Endothelial cell of umbilical vein (primary cell): ENCODE results near the gene MIA3. TPM values are rescaled to one million over a fixed set of nuclear protein-coding genes. Genes with fewer than 3 reads are reported as not detected.

ENCODE experiments used
- BruUV-seq: library from RNA; stranded (reverse); fragments of 400-500 nt; replicated peaks from 2 replicates; lab custom pipeline; 2021; lab: Mats Ljungman, UMichigan
- CTCF ChIA-PET: fragments of 300-600, 350-600 bp; sonication (Branson Sonifier 250); formaldehyde crosslinking; loops from one replicate; lab custom pipeline; 2021; ENCODE audit warnings: antibody characterized with exemption, inconsistent platforms; lab: Charles Lee
- POLR2A ChIA-PET: fragments of 300-600, 350-600 bp; sonication (Branson Sonifier 250); formaldehyde crosslinking; loops from one replicate; lab custom pipeline; 2021; ENCODE audit warnings: antibody characterized with exemption, inconsistent platforms; lab: Charles Lee
- DNase-seq: peaks from one replicate; pipeline ENCODE4 v3.0.0-alpha.2; 2011; ENCODE audit warnings: low read depth, low spot score
- FAIRE-seq: peaks from 2 replicates; lab custom pipeline; 2011; peaks lifted over from hg19 to GRCh38; lab: Jason Lieb, UNC
- H2AFZ ChIP-seq: 2 replicates; pipeline ENCODE4 v1.6.0; 2012; ENCODE audit warnings: low read depth, low read length, control low read depth, inconsistent platforms
- H3K27ac ChIP-seq: 2 replicates; pipeline ENCODE4 v1.5.1; 2011; ENCODE audit warnings: low read depth, mild to moderate bottlenecking, control low read depth, low read length, moderate library complexity; ENCODE audit not compliant: insufficient read depth
- H3K27me3 ChIP-seq, 2 experiments: 2 replicates each; pipeline versions ENCODE4 v1.6.0 to v1.6.1; 2011; ENCODE audit warnings: low read length in 2 of 2, mixed read lengths in 1 of 2; ENCODE audit not compliant: control insufficient read depth in 2 of 2, insufficient read depth in 2 of 2
- H3K36me3 ChIP-seq, 2 experiments: 2 replicates in 1 of 2; 3 replicates in 1 of 2; pipeline ENCODE4 v1.5.1; 2011; ENCODE audit warnings: low read length in 2 of 2, mild to moderate bottlenecking in 1 of 2, moderate library complexity in 1 of 2; ENCODE audit not compliant: control insufficient read depth in 2 of 2, insufficient read depth in 2 of 2; ENCODE audit errors: extremely low read depth in 1 of 2
- H3K4me1 ChIP-seq: 3 replicates; pipeline ENCODE4 v1.5.1; 2011; ENCODE audit warnings: mild to moderate bottlenecking, low read length; ENCODE audit not compliant: control insufficient read depth, insufficient read depth; ENCODE audit errors: extremely low read depth
- H3K4me2 ChIP-seq: 2 replicates; pipeline ENCODE4 v1.6.1; 2011; ENCODE audit warnings: low read length, control low read depth, mixed read lengths; ENCODE audit not compliant: insufficient read depth
- H3K4me3 ChIP-seq, 3 experiments: fragments of 200-600 bp in 1 of 3; sonication (generic), shearing (Covaris generic) in 1 of 3; replicated peaks in 1 of 3; 2 replicates each; pipeline ENCODE4 v1.5.1; 2011 to 2016; ENCODE audit warnings: control low read depth in 3 of 3, low read length in 3 of 3, mild to moderate bottlenecking in 2 of 3, inconsistent platforms in 1 of 3, low read depth in 1 of 3, moderate library complexity in 1 of 3; ENCODE audit not compliant: insufficient read depth in 1 of 3
- H3K79me2 ChIP-seq: 2 replicates; pipeline ENCODE4 v1.6.0; 2012; ENCODE audit warnings: low read length, inconsistent platforms; ENCODE audit not compliant: control insufficient read depth, insufficient read depth
- H3K9ac ChIP-seq: replicated peaks from 2 replicates; pipeline ENCODE3; 2011; ENCODE audit warnings: low read length, control low read depth; ENCODE audit not compliant: insufficient read depth; ENCODE audit errors: extremely low read depth
- H3K9me1 ChIP-seq: replicated peaks from 3 replicates; pipeline ENCODE4 v1.6.0; 2011; ENCODE audit warnings: mild to moderate bottlenecking, low read length; ENCODE audit not compliant: control insufficient read depth, insufficient read depth; ENCODE audit errors: extremely low read depth
- H3K9me3 ChIP-seq: replicated peaks from 2 replicates; pipeline ENCODE4 v1.5.1; 2012; ENCODE audit warnings: low read length, inconsistent platforms; ENCODE audit not compliant: control insufficient read depth, insufficient read depth
- H4K20me1 ChIP-seq: replicated peaks from 2 replicates; pipeline ENCODE3; 2011; ENCODE audit warnings: mild to moderate bottlenecking, low read length; ENCODE audit not compliant: control insufficient read depth, insufficient read depth; ENCODE audit errors: extremely low read depth
- CTCF ChIP-seq, 2 donors: IDR thresholded peaks; 1 replicate in 1 of 2; 2 replicates in 1 of 2; pipeline ENCODE4 v1.5.1; 2011; ENCODE audit warnings: low read length in 2 of 2, mild to moderate bottlenecking in 2 of 2, moderate library complexity in 2 of 2, control low read depth in 1 of 2, inconsistent platforms in 1 of 2, low read depth in 1 of 2; ENCODE audit not compliant: insufficient read depth in 1 of 2; ENCODE audit errors: extremely low read depth in 1 of 2
- EZH2 ChIP-seq: IDR thresholded peaks from 2 replicates; pipeline ENCODE4 v1.6.1; 2012; ENCODE audit warnings: borderline replicate concordance, low read depth, mild to moderate bottlenecking, moderate library complexity, low read length, inconsistent platforms; ENCODE audit not compliant: severe bottlenecking
- FOS ChIP-seq: IDR thresholded peaks from 2 replicates; pipeline ENCODE4 v1.6.1; 2011; ENCODE audit warnings: mild to moderate bottlenecking, low read length, moderate library complexity, borderline replicate concordance; ENCODE audit not compliant: insufficient read depth
- GATA2 ChIP-seq: IDR thresholded peaks from 2 replicates; pipeline ENCODE4 v1.7.0; 2011; ENCODE audit warnings: low read depth, mild to moderate bottlenecking, moderate library complexity, mixed read lengths, low read length; ENCODE audit not compliant: insufficient read length, insufficient read depth
- JUN ChIP-seq: IDR thresholded peaks from 2 replicates; pipeline ENCODE4 v1.6.1; 2011; ENCODE audit warnings: borderline replicate concordance, low read depth; ENCODE audit not compliant: insufficient read length, insufficient read depth
- MAX ChIP-seq: IDR thresholded peaks from 2 replicates; pipeline ENCODE4 v1.6.1; 2011; ENCODE audit not compliant: insufficient read depth, insufficient read length
- MYC ChIP-seq: IDR thresholded peaks from one replicate; pipeline ENCODE4 v1.6.1; 2011; ENCODE audit warnings: mild to moderate bottlenecking, low read depth, low read length
- POLR2A ChIP-seq: IDR thresholded peaks from 2 replicates; pipeline ENCODE4 v1.6.1; 2012; ENCODE audit warnings: low read depth, mild to moderate bottlenecking, control low read depth, low read length
- POLR2AphosphoS5 ChIP-seq: IDR thresholded peaks from 2 replicates; pipeline ENCODE4 v1.6.1; 2012; ENCODE audit warnings: low read depth, mild to moderate bottlenecking, control low read depth, low read length, moderate library complexity; ENCODE audit not compliant: insufficient read depth
- dilution Hi-C: fragments of 300-500 bp; cut with MboI; formaldehyde crosslinking; loops from one replicate; pipeline ENCODE4 v1.15.0; 2019; ENCODE audit warnings: low sequenced_read_pairs; ENCODE audit not compliant: extremely low pct_ligation_motif_present
- intact Hi-C: fragments of 100-400 bp; cut with micrococcal nuclease; formaldehyde crosslinking; loops from one replicate; pipeline ENCODE4 v1.10.0; 2022
- polyA plus RNA-seq, 4 experiments: library from polyadenylated mRNA; depleted of rRNA in 3 of 4; stranded (reverse) in 3 of 4; unstranded in 1 of 4; fragments of >200 nt; gene quantifications; 2 replicates each; pipeline versions ENCODE4 v1.2.1 to v1.2.3, GENCODE V29; 2011 to 2012; ENCODE audit warnings: missing spikeins in 1 of 4
- total RNA-seq: library from RNA; stranded (reverse); gene quantifications from 2 replicates; pipeline ENCODE4 v1.2.3, GENCODE V29; 2021

MIA3 gene
- total and polyA plus RNA-seq, 2 donors (not counting 3 experiments of a cell fraction or from before 2014, with no cell fraction given) = 63.7 to 108 TPM

- Histone ChIP-seq H3K27me3 (no peaks in the 10 kb centered on the region), H3K9me3 (no peaks in the 10 kb centered on the region), H2AFZ (no peak overlapping the region), H3K4me2 (no peak overlapping the region), H3K27ac (no peak overlapping the region), H3K9me1 (no peaks in the 10 kb centered on the region), H3K79me2 (peaks cover 4% of the 10 kb centered on the region), H3K4me1 (peaks cover 7% of the 10 kb centered on the region), H3K9ac (no peak overlapping the region), H4K20me1 (no peaks in the 10 kb centered on the region), H3K36me3 (peaks cover 0 to 4% of the 10 kb centered on the region in 2 experiments), H3K4me3 (no peak overlapping the region)
- intact Hi-C loops = no loop called here
- TF ChIP-seq MYC = no peak
- TF ChIP-seq FOS = no peak
- TF ChIP-seq JUN = no peak
- no peak for TF ChIP-seq POLR2A
- no peak for TF ChIP-seq CTCF (IDR thresholded peaks at IDR 0.05; ENCODE audit: extremely low read depth in 1 of 2, insufficient read depth in 1 of 2, low read depth in 1 of 2, low read length in 2 of 2)
- TF ChIP-seq GATA2 = no peak
- no peak for TF ChIP-seq MAX
- no peak for TF ChIP-seq POLR2AphosphoS5
- TF ChIP-seq EZH2 = no peak
- ChIA-PET POLR2A (no interaction called here), CTCF (interaction anchor here (4.6 kb wide), 1 partner anchor 12 kb away, joined by 34 read pairs; no protein-coding TSS in a partner anchor)
- no TSS peak for BruUV-seq
- DNase-seq = no peak
- FAIRE-seq = no peak
- dilution Hi-C loops = no loop called here
These were observed 4.9 kb downstream of the MIA3 start for GRCh38 chr1:222622765-222623164.
